Choroid plexus epithelial cell (primary cell): ENCODE results near the gene VPS25.

Source experiments
- DNase-seq: peaks from one replicate; pipeline ENCODE4 v3.0.0-alpha.2; 2010; ENCODE audit warnings: low read depth
- H3K4me3 ChIP-seq: 2 replicates; pipeline ENCODE4 v1.5.1; 2011; ENCODE audit warnings: low read depth, mild to moderate bottlenecking, control low read depth, low read length, moderate library complexity
- CTCF ChIP-seq: conservative IDR thresholded peaks from 2 replicates; pipeline ENCODE4 v1.5.1; 2011; ENCODE audit warnings: low read depth, mild to moderate bottlenecking, control low read depth, inconsistent platforms, low read length, moderate library complexity

VPS25 gene

GRCh38 chr17:42787266-42787665 lies 14.0 kb downstream of the VPS25 start:
- H3K4me3 ChIP-seq = no peak overlapping the region
- no peak for DNase-seq
- TF ChIP-seq CTCF = no peak

GRCh38 chr17:42791948-42792347 lies 18.7 kb downstream of the VPS25 start:
- TF ChIP-seq CTCF = no peak
- DNase-seq = no peak

GRCh38 chr17:42792545-42792944 lies 19.3 kb downstream of the VPS25 start:
- DNase-seq = no peak
- no peak for TF ChIP-seq CTCF
- H3K4me3 ChIP-seq = no peak overlapping the region

More at GRCh38 chr17:42791948-42792347, 18.7 kb downstream of the VPS25 start:
- H3K4me3 ChIP-seq = no peak overlapping the region

DNA sequence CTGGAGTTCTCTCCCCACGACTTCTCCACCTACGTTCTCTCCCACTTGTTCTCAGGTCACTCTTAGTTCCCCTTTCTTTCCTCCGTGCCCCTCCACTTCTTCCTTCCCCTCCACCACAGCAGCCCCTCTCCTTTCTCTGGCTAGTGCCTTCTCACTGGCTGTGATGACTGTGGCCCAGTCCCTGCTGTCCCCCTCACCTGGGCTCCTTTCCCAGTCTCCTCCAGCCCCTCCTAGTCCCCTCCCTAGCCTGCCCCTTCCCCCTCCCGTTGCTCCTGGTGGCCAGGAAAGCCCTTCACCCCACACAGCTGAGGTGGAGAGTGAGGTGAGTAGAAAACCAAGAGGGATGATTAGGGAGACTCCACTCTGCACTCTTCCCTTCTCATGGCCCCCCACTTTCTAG lies 21.8 kb downstream of the VPS25 start:
- TF ChIP-seq CTCF = no peak
- no peak overlapping the region for H3K4me3 ChIP-seq
- no peak for DNase-seq

GRCh38 chr17:42795465-42795864 lies 22.2 kb downstream of the VPS25 start:
- no peak overlapping the region for H3K4me3 ChIP-seq
- no peak for TF ChIP-seq CTCF
- no peak for DNase-seq

- no peak overlapping the region for H3K4me3 ChIP-seq
- DNase-seq = no peak
- no peak for TF ChIP-seq CTCF
Observed at GRCh38 chr17:42796066-42796758, 23.0 kb downstream of the VPS25 start.

- no peak for DNase-seq
- peak overlapping the region; percentile 98 for H3K4me3 ChIP-seq
- TF ChIP-seq CTCF = no peak
Observed at GRCh38 chr17:42797067-42798007, 24.1 kb downstream of the VPS25 start.
